Progenitor cell of endocrine pancreas (in vitro differentiated cells): Measurements from ENCODE around the gene CLIP4. TPM values are rescaled to one million over a fixed set of nuclear protein-coding genes. Genes with fewer than 3 reads are reported as not detected.

Experiments
- DNase-seq: peaks from one replicate; pipeline ENCODE4 v3.0.0; 2021; ENCODE audit warnings: low spot score; ENCODE audit not compliant: unreplicated experiment
- H3K27ac Mint-ChIP-seq: 2 replicates; pipeline ENCODE4 v1.8.0; 2021; ENCODE audit warnings: mild to moderate bottlenecking, moderate library complexity, mixed read lengths
- H3K27me3 Mint-ChIP-seq: 2 replicates; pipeline ENCODE4 v1.8.0; 2021; ENCODE audit warnings: mixed read lengths
- H3K36me3 Mint-ChIP-seq: 2 replicates; pipeline ENCODE4 v1.8.0; 2022; ENCODE audit warnings: mixed read lengths; ENCODE audit not compliant: insufficient read depth
- H3K4me1 Mint-ChIP-seq: 2 replicates; pipeline ENCODE4 v1.8.0; 2021; ENCODE audit warnings: low read depth, mixed read lengths
- H3K4me3 Mint-ChIP-seq: 2 replicates; pipeline ENCODE4 v1.8.0; 2021; ENCODE audit warnings: low read depth, mild to moderate bottlenecking, moderate library complexity, mixed read lengths
- H3K9me3 Mint-ChIP-seq: 2 replicates; pipeline ENCODE4 v1.8.0; 2021; ENCODE audit warnings: low read depth, mixed read lengths
- total RNA-seq: library from RNA; stranded (reverse); gene quantifications from 2 replicates; pipeline ENCODE4 v1.2.1, GENCODE V29; 2021
- TF ChIP-seq, protein P1 (sequence below): fragments of 200-600 bp; sonication (generic); IDR thresholded peaks from one replicate; pipeline ENCODE4 v1.5.0; 2021; ENCODE audit warnings: antibody characterized with exemption, mild to moderate bottlenecking; ENCODE audit not compliant: unreplicated experiment

Gene CLIP4
- total RNA-seq, 1 donor from 2014 or later, result 13.7 TPM

DNA sequence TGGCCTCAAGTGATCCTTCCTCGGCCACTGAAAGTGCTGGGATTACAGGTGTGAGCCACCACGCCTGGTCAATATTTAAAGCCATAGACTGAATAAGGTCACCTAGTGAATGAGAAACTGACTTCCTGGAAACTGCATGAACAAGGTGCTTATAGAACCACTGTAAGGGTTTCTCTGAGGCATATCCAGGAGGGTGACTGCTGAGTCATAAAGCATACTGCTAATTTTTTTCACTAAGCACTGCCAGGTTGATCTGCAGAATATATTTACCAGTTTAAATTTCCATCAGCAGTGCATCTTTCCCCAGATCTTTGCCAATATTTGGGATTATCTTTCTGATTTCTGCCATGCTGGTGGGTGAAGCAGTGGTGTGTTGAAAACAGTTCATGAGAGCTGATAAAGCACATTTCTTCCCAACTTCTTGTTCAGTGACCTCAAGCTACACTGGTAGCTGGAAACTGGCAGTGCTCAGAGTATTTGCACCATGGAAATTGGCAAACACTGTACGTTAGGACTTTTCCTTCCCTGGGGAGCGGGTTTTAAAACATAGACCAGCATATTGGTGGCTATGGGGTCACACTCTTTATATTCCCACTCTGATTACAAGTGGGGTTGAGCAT, 4.2 kb upstream of the CLIP4 start:
- Mint-ChIP-seq H3K27me3 (peaks cover 20% of the 10 kb centered on the region), H3K4me3 (no peak overlapping the region), H3K36me3 (no peaks in the 10 kb centered on the region), H3K4me1 (peaks cover 5% of the 10 kb centered on the region), H3K27ac (no peak overlapping the region), H3K9me3 (no peaks in the 10 kb centered on the region)
- TF ChIP-seq, protein P1, sequence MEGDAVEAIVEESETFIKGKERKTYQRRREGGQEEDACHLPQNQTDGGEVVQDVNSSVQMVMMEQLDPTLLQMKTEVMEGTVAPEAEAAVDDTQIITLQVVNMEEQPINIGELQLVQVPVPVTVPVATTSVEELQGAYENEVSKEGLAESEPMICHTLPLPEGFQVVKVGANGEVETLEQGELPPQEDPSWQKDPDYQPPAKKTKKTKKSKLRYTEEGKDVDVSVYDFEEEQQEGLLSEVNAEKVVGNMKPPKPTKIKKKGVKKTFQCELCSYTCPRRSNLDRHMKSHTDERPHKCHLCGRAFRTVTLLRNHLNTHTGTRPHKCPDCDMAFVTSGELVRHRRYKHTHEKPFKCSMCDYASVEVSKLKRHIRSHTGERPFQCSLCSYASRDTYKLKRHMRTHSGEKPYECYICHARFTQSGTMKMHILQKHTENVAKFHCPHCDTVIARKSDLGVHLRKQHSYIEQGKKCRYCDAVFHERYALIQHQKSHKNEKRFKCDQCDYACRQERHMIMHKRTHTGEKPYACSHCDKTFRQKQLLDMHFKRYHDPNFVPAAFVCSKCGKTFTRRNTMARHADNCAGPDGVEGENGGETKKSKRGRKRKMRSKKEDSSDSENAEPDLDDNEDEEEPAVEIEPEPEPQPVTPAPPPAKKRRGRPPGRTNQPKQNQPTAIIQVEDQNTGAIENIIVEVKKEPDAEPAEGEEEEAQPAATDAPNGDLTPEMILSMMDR, result no peak
- DNase-seq, result no peak

DNA sequence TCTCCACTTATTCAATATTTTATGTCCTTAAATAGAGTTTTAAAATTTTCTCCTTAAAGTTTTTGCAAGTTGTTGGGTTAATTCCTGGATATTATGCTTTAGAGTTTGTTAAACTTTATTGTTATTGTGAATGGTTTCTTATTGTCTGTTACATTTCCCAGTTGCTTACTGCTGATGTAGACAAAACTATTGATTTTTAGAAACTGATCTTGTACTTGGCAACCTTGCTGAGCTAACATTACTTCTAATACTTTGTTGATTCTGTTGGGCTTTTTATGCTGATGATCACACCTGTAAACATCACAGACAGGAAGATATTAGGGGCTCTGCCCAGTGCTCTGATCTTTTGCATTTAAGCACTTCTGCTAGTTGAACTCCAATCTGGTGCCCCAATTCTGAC, 2.8 kb upstream of the CLIP4 start:
- no peak overlapping the region for H3K27ac Mint-ChIP-seq
- no peaks in the 10 kb centered on the region for H3K36me3 Mint-ChIP-seq
- H3K4me3 Mint-ChIP-seq, result no peak overlapping the region
- TF ChIP-seq, protein P1, result no peak
- peaks cover 5% of the 10 kb centered on the region for H3K4me1 Mint-ChIP-seq
- DNase-seq, result no peak
- no peaks in the 10 kb centered on the region for H3K9me3 Mint-ChIP-seq
- H3K27me3 Mint-ChIP-seq, result peaks cover 30% of the 10 kb centered on the region

- Mint-ChIP-seq H3K9me3 (no peaks in the 10 kb centered on the region), H3K4me3 (peak overlapping the region; percentile 8), H3K4me1 (peaks cover 5% of the 10 kb centered on the region), H3K27ac (no peak overlapping the region), H3K27me3 (peaks cover 30% of the 10 kb centered on the region), H3K36me3 (no peaks in the 10 kb centered on the region)
- no peak for DNase-seq
- TF ChIP-seq, protein P1, result no peak
These were observed 2.1 kb upstream of the CLIP4 start for GRCh38 chr2:29113027-29113686.

DNA sequence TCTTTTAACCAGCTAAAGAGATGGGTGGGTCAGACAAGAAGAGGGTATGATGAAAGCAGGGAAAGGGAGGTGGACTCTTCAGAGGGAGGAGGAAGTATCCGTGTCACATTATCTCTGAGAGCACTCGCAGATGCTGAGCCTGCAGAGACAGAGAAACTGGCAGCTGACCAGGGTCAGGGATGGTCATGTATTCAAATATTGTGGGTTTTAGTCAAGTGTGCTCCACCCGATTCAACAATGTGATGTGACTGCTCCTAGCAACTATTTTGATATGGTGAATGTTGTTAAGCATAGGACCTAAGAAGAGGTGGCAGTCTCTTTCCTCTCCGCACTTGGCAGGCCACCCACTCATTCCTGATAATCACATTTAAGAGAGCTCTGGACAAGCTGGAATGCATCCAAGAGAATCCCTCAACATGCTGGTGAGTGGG, 1.3 kb upstream of the CLIP4 start:
- TF ChIP-seq, protein P1, result no peak
- no peak overlapping the region for H3K27ac Mint-ChIP-seq
- no peaks in the 10 kb centered on the region for H3K9me3 Mint-ChIP-seq
- H3K36me3 Mint-ChIP-seq, result no peaks in the 10 kb centered on the region
- H3K4me1 Mint-ChIP-seq, result peaks cover 5% of the 10 kb centered on the region
- no peak for DNase-seq
- H3K27me3 Mint-ChIP-seq, result peaks cover 30% of the 10 kb centered on the region
- H3K4me3 Mint-ChIP-seq, result peak overlapping the region; percentile 72

DNA sequence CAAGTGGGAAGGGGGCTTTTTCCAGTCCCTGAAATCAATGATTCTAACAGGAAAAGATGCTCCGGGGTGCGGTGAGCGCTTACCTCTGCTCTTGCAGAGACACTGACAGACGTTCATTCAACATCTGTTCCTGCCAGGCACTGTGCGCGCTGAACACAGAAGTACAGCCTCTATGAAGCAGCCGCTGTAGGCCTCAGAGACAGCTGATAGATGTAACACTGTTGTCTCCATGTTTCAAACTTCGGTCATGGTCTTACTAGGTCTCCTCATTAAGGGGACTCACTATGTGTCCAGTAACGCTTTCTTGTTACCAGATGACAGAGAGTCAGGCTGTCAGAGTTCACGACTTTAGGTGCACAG, 649 bp upstream of the CLIP4 start:
- H3K27ac Mint-ChIP-seq, result peak overlapping the region; percentile 72
- H3K36me3 Mint-ChIP-seq, result no peaks in the 10 kb centered on the region
- DNase-seq, result no peak
- peaks cover 30% of the 10 kb centered on the region for H3K27me3 Mint-ChIP-seq
- H3K9me3 Mint-ChIP-seq, result no peaks in the 10 kb centered on the region
- H3K4me1 Mint-ChIP-seq, result peaks cover 5% of the 10 kb centered on the region
- TF ChIP-seq, protein P1, result no peak
- peak overlapping the region; percentile 72 for H3K4me3 Mint-ChIP-seq
